ENCODE data around the gene CAVIN3. TPM values are rescaled to one million over a fixed set of nuclear protein-coding genes. Genes with fewer than 3 reads are reported as not detected.

CAVIN3 gene
- total RNA-seq, 2 experiments from 2014 or later, result 13.3 to 15.9 TPM

DNA sequence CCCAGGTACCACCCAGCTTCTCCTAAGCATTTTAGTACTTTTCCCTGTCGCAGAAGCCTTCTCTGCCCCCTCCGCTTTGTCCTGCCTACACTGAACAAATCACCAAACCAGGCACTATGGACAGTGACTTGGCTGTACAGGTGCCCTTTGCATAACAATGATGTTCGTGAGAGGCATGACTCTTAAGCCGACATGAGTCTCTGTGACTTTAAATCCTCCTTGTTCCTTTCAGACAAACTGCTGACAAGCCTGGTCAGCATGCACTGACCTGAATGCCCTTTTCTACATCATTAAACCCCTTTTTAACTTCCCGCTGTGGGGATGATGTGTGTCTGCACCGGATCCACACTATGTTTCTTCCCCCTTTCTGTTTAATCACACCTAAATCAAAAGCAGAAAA lies 16.6 kb downstream of the CAVIN3 start:
- Mint-ChIP-seq H3K4me1 (ENCODE audit: low read depth) (no peaks in the 10 kb centered on the region), H3K4me3 (no peak overlapping the region), H3K27me3 (peaks cover 19% of the 10 kb centered on the region), H3K27ac (no peak overlapping the region), H3K9me3 (no peaks in the 10 kb centered on the region), H3K36me3 (ENCODE audit: low read depth) (no peaks in the 10 kb centered on the region)
- POLR2A ChIA-PET, result interaction anchor here (1.4 kb wide), 1 partner anchor 19 kb away, joined by 4 read pairs; no protein-coding TSS in a partner anchor
- CTCF ChIA-PET, result interaction anchor here (2.2 to 3.1 kb wide), 3 partner anchors 12 to 59 kb away, joined by 12 to 19 read pairs (median 17); no protein-coding TSS in a partner anchor
- no peak for ATAC-seq
- DNase-seq, result no peak
- intact Hi-C loops (cut with micrococcal nuclease), result no loop called here
- TF ChIP-seq, protein P1, sequence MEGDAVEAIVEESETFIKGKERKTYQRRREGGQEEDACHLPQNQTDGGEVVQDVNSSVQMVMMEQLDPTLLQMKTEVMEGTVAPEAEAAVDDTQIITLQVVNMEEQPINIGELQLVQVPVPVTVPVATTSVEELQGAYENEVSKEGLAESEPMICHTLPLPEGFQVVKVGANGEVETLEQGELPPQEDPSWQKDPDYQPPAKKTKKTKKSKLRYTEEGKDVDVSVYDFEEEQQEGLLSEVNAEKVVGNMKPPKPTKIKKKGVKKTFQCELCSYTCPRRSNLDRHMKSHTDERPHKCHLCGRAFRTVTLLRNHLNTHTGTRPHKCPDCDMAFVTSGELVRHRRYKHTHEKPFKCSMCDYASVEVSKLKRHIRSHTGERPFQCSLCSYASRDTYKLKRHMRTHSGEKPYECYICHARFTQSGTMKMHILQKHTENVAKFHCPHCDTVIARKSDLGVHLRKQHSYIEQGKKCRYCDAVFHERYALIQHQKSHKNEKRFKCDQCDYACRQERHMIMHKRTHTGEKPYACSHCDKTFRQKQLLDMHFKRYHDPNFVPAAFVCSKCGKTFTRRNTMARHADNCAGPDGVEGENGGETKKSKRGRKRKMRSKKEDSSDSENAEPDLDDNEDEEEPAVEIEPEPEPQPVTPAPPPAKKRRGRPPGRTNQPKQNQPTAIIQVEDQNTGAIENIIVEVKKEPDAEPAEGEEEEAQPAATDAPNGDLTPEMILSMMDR (IDR thresholded peaks at IDR 0.05), result no peak

DNA sequence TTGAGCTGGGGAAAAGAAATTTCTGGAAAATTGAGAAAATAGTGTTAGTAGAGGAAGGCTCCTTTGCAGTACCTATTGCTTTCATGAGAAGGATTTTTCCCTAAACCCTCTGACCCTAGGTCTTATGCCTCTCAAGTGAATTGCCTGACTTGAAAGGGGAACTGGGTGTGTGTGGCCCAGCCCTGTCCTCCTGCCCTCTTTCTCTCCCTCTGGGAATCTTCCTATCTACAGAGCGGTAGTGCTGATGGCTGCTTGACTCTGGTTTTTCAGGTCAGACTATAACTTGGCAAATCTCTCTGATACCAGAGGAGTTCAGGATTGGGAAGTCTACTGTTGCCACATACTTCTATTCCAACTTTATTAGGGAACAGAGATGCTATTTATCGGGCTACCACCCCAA lies 19.2 kb downstream of the CAVIN3 start:
- ATAC-seq (no peak), DNase-seq (no peak)
- H3K27me3 Mint-ChIP-seq, result peaks cover 15% of the 10 kb centered on the region
- intact Hi-C loops (cut with micrococcal nuclease), result no loop called here
- H3K4me1 Mint-ChIP-seq (ENCODE audit: low read depth), result no peaks in the 10 kb centered on the region
- ChIA-PET POLR2A (interaction anchor here (1.0 kb wide), 1 partner anchor 28 kb away, joined by 3 read pairs; no protein-coding TSS in a partner anchor), CTCF (interaction anchor here (2.7 to 3.1 kb wide), 2 partner anchors 53 to 62 kb away, joined by 17 to 19 read pairs; no protein-coding TSS in a partner anchor)
- TF ChIP-seq, protein P1 (IDR thresholded peaks at IDR 0.05), result no peak
- H3K9me3 Mint-ChIP-seq, result no peaks in the 10 kb centered on the region
- H3K27ac Mint-ChIP-seq, result no peak overlapping the region
- no peak overlapping the region for H3K4me3 Mint-ChIP-seq
- no peaks in the 10 kb centered on the region for H3K36me3 Mint-ChIP-seq (ENCODE audit: low read depth)

DNA sequence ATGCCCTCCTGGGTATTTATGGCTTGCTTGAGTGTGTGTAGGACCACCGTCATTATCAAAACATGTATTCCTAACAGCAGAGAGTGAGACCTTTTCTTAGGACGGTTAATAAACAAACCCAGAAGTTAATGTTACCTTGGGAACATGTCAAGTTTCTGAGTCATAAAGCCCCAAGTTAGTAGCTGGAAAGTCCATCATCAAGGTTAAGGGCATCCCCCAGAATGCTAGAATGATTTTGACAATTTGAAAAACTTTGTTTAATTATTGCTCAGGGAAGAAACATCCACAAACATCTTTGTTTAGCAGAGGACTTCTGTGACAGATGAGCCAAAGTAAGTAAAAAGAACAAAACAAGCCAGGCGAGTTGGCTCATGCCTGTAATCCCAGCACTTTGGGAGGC lies 20.0 kb downstream of the CAVIN3 start:
- ChIA-PET CTCF (interaction anchor here (1.1 to 4.1 kb wide), 4 partner anchors 9 to 62 kb away, joined by 3 to 24 read pairs (median 12); no protein-coding TSS in a partner anchor), POLR2A (no interaction called here)
- intact Hi-C loops (cut with micrococcal nuclease), result no loop called here
- Mint-ChIP-seq H3K36me3 (ENCODE audit: low read depth) (no peaks in the 10 kb centered on the region), H3K27me3 (peaks cover 11% of the 10 kb centered on the region), H3K27ac (no peak overlapping the region), H3K9me3 (no peaks in the 10 kb centered on the region), H3K4me3 (no peak overlapping the region), H3K4me1 (ENCODE audit: low read depth) (no peaks in the 10 kb centered on the region)
- no peak for DNase-seq
- ATAC-seq, result no peak
- TF ChIP-seq, protein P1 (IDR thresholded peaks at IDR 0.05), result no peak

DNA sequence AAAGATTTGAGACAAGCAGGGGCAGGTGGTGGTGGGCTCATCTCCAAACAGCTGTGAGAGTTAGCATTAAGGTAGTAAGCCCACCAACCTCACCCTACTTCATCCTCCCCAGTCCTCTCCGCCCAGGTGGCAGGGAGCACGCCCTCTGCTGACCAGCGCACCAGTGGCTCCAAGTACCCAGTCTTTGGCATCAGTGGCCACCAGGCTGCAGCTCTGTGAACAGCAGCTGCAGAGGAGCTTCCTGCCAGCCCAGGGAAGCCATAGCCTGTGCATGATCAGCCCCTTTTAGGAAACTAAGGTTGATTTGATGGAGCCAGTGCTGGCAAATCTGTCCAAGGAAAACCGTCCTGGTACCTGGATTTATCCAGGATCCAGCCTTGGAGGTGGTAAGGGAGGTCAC lies 21.7 kb downstream of the CAVIN3 start:
- Mint-ChIP-seq H3K36me3 (ENCODE audit: low read depth) (no peaks in the 10 kb centered on the region), H3K4me1 (ENCODE audit: low read depth) (no peaks in the 10 kb centered on the region), H3K27me3 (peaks cover 7% of the 10 kb centered on the region), H3K4me3 (no peak overlapping the region), H3K27ac (no peak overlapping the region), H3K9me3 (no peaks in the 10 kb centered on the region)
- peak; percentile 83 for ATAC-seq
- ChIA-PET CTCF (interaction anchor here (0.6 to 4.1 kb wide), 17 partner anchors 9 to 1060 kb away, joined by 3 to 24 read pairs (median 6); partner anchors contain the start of gene CAVIN3), POLR2A (no interaction called here)
- peak; percentile 48 for DNase-seq
- TF ChIP-seq, protein P1 (IDR thresholded peaks at IDR 0.05), result peak; percentile 35
- intact Hi-C loops (cut with micrococcal nuclease), result loop anchor here (5.0 kb wide), 1 partner anchor 54 kb away; no protein-coding TSS in a partner anchor

DNA sequence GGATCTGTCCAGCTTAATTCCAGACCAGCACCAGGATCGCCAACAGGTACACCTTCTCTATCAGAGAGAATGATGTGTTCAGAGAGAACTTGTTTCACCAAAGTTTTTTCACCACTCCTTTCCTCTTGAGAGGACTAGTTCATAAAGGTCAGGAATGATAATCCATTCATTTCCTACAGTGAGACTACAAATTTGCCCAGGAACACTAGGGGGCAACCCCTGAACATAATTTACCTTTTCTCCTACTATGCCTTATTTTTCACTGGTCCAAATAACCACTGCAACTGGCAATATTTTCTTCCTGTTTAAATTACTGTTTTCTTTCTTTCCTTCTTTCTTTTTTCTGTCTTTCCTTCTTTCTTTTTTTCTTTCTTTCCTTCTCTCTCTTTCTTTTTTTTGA lies 22.5 kb downstream of the CAVIN3 start:
- POLR2A ChIA-PET, result no interaction called here
- Mint-ChIP-seq H3K36me3 (ENCODE audit: low read depth) (no peaks in the 10 kb centered on the region), H3K4me1 (ENCODE audit: low read depth) (no peaks in the 10 kb centered on the region), H3K27ac (no peak overlapping the region), H3K4me3 (no peak overlapping the region), H3K9me3 (no peaks in the 10 kb centered on the region), H3K27me3 (peaks cover 7% of the 10 kb centered on the region)
- CTCF ChIA-PET, result interaction anchor here (0.6 to 4.1 kb wide), 14 partner anchors 8 to 1060 kb away, joined by 3 to 24 read pairs (median 4); partner anchors contain the start of gene CAVIN3
- intact Hi-C loops (cut with micrococcal nuclease), result loop anchor here (5.0 kb wide), 1 partner anchor 54 kb away; no protein-coding TSS in a partner anchor
- TF ChIP-seq, protein P1 (IDR thresholded peaks at IDR 0.05), result peak; percentile 11
- no peak for ATAC-seq
- no peak for DNase-seq

All from activated CD8-positive, alpha-beta T cell treated with anti-CD3 and anti-CD28 coated beads for 36 hours (primary cell).